ENCODE data around the gene SLC34A3.

DNA sequence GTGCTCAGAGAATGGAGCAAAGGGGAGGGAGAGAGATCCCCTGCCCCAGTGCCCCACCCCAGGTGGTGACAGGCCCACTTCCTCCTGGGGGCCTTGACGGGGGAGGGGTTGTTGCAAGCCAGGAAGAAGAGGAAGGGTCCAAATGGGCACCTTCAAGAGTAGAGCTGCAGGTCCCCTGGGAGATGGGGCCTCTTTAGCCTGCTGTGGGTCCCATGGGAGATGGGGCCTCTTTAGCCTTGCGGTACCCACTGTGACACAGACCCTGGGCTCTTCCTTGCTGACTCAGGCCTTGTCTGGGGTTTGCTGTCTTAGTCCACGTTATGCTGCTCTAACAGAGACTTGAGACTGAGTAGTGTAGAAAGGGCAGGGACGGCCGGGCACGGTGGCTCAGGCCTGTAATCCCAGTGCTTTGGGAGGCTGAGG is 37.2 kb downstream of the SLC34A3 start:
- TF ChIP-seq HDGF (IDR thresholded peaks at IDR 0.05; ENCODE audit: borderline replicate concordance) (no peak), CTBP1 (IDR thresholded peaks at IDR 0.05; ENCODE audit: borderline replicate concordance) (no peak), ARNT (IDR thresholded peaks at IDR 0.05) (no peak), FOXA1 (IDR thresholded peaks at IDR 0.05) (no peak), FOXM1 (IDR thresholded peaks at IDR 0.05; ENCODE audit: borderline replicate concordance) (no peak), TARDBP (IDR thresholded peaks at IDR 0.05) (no peak)
